LNCAP (cell line): ENCODE measurements around the gene EFNB3.

Source experiments
- TF ChIP-seq, protein P1 (sequence below): fragments of 450-650 bp; IDR thresholded peaks from 2 replicates; pipeline ENCODE4 v1.5.1; 2017; ENCODE audit warnings: mild to moderate bottlenecking

Gene EFNB3

DNA sequence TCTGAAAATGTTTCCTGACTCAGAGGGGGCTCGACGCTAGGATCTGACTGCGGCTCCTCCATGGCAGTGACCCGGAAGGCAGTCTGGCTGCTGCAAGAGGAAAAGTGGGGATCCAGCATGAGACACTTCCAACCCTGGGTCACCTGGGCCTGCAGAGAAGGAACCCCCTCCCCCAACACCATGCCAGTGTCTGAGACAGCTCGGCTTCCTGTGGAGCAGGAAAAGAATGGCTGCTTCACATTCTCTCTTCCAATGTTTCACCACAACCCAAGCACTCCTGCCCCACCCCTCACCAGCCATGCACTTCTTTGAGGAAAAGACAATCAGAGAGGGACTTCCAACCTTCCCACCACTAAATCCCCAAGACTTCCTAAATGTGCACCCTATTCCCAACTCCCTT is 28.5 kb upstream of the EFNB3 start:
- TF ChIP-seq, protein P1, sequence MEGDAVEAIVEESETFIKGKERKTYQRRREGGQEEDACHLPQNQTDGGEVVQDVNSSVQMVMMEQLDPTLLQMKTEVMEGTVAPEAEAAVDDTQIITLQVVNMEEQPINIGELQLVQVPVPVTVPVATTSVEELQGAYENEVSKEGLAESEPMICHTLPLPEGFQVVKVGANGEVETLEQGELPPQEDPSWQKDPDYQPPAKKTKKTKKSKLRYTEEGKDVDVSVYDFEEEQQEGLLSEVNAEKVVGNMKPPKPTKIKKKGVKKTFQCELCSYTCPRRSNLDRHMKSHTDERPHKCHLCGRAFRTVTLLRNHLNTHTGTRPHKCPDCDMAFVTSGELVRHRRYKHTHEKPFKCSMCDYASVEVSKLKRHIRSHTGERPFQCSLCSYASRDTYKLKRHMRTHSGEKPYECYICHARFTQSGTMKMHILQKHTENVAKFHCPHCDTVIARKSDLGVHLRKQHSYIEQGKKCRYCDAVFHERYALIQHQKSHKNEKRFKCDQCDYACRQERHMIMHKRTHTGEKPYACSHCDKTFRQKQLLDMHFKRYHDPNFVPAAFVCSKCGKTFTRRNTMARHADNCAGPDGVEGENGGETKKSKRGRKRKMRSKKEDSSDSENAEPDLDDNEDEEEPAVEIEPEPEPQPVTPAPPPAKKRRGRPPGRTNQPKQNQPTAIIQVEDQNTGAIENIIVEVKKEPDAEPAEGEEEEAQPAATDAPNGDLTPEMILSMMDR: no peak

DNA sequence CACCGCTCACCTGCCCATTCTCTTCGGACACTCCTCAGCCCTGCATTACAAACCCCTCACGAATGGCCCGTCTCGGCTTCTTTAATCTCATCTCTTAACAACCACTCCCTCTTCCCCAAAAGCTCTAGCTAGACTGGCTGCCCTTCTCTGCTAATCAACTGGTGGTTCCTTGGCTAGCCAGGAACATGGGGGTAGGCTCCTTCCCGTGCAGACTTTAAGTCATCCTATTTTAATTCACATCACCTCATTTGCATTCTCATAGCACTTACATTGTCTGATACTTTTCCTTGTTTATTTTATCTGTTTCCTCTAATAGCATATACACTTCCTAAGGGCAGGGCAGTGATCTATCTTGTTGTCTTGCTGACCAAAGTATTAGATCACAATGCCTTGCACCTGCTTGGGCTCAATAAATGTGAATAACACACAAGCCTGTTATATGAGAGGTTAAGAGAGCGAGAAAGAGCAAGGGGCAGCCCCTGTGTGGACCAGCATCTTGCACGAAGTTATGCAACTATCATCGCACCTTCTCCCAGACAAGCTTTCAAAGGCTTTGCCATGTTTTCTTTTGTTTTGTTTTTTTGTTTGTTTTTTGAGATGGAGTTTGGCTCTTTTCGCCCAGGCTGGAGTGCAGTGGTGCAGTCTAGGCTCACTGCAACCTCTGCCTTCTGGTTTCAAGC is 27.5 kb upstream of the EFNB3 start:
- TF ChIP-seq, protein P1: no peak

DNA sequence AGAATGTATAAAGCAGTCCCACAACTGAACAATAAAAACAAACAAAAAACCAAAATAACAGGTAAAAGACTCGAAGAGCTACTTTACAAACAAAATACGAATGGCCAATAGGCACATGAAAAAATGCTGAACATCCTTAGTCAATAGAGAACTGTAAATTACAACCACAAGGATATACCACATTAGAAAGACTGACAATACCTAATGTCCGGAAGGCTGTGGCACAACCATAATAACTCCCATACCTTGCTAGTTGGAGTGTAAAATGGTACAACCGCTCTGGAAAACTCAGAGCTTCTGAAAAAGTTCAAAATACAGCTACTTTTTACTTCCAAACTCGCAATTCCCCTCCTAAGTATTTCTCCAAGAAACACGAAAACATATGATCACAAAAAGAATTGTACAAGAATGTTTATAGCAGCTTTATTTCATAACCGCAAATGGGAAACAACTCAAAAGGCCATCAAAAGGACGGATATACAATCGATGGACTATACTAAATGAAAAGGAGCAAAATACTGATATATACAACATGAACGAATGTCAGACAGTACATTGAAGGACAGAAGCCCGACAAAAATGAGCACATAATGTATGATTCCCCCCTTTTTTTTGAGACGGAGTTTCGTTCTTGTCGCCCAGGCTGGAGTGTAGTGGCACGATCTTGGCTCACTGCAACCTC is 20.0 kb upstream of the EFNB3 start:
- TF ChIP-seq, protein P1: no peak

DNA sequence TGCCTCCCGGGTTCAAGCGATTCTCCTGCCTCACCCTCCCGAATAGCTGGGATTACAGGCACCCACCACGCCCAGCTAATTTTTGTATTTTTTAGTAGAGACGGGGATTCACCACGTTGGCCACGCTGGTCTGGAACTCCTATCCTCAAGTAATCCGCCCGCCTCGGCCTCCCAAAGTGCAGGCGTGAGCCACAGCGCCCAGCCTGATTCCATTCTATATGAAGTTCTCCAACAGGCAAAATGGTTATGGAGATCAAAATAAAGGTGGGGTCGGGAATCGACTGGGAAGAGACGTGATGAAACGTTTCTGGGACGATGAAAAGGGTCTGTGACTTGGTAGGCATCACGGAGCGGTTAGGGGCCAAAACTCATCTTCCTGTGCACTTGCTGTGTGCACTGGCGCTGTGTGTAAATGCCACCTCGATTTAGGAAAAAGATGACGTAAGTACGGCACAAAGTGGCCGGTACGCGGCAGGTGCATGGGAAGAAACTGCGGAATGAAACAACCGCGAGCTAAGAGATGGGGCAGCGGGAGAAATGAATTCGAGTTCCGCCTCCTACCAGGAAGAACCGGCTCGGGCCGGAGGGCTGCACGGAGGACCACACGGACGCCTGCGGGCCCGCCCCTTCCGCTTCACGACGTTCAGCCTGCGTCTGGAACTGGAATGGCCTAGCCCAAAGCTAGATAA is 19.3 kb upstream of the EFNB3 start:
- TF ChIP-seq, protein P1: no peak

DNA sequence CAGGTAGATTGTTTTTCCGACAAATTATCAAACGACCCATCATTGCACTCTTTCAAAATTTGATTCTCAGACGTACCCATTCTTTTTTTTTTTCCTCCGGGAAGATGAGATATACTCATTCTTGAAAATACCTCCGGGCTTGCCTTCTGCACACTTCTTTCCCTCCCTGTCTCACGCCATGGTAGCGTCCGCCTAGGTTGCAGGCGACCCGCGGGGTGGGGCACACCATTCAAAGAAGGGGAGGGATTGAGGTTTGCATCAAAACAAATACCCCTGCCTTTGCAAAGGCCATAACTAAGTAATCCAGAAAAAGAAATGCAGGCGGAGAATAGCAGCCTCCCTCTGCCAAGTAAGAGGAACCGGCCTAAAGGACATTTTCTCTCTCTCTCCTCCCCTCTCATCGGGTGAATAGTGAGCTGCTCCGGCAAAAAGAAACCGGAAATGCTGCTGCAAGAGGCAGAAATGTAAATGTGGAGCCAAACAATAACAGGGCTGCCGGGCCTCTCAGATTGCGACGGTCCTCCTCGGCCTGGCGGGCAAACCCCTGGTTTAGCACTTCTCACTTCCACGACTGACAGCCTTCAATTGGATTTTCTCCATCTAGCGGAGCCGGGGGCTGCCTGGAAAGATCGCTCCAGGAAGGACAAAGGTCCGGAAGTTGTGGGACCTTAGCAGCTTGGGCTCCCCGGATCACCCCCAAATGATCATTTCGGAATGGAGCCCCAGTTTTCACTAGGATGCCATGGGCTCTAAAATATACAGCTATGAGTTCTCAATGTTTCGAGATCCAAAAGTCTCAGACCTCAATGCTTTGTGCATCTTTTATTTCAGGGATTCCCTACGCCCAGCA is 18.6 kb upstream of the EFNB3 start:
- TF ChIP-seq, protein P1: no peak

DNA sequence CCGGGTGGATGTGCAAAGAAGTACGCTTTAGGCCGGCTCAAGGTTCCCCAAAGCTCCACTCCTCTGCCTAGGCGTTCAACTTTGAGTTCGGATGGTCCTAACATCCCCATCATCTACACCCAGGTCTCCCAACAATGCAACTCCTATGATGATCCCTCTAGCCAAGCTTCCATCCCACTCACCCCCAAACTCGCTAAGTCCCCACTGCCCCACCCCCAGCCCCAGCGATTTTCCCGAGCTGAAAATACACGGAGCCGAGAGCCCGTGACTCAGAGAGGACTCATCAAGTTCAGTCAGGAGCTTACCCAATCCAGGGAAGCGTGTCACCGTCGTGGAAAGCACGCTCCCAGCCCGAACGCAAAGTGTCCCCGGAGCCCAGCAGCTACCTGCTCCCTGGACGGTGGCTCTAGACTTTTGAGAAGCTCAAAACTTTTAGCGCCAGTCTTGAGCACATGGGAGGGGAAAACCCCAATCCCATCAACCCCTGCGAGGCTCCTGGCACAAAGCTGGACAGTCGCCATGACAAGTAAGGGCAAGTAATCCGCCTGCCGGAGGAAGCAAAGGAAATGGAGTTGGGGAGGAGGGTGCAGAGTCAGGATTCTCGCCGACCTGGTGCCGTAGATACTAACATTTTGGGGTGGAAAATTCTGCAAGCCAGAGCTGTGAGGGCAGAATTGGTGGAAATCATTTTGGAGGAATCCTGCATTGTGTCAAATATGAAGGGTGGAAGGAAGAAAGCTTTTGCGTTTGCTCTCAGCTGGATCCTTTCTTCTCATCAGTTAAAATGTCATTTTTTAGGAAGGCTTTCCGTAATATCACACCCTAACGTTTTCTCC is 17.7 kb upstream of the EFNB3 start, which contains the start of gene TP53:
TSS of gene TP53 (minus strand) at position 419 of the 836 bp plus-strand sequence. CDS start 10,896 bp downstream, outside the sequence.
- TF ChIP-seq, protein P1: no peak
